Ovary (tissue), 9 donors: ENCODE data around the gene ARFRP1. TPM values are rescaled to one million over a fixed set of nuclear protein-coding genes. Genes with fewer than 3 reads are reported as not detected.

Experiments used
- DNase-seq, 5 donors: peaks; one replicate each; pipeline ENCODE4 v3.0.0-alpha.2; 2019 to 2020
- H3K27ac ChIP-seq, 2 donors: fragments of 200-600 bp; one replicate each; pipeline versions ENCODE4 v1.5.1 to v1.8.0; 2019 to 2022
- H3K27me3 ChIP-seq: fragments of 200-600 bp; one replicate; pipeline ENCODE4 v1.8.0; 2022
- H3K36me3 ChIP-seq: fragments of 200-600 bp; sonication (generic); one replicate; pipeline ENCODE4 v1.5.1; 2019
- H3K4me1 ChIP-seq: one replicate; pipeline ENCODE4 v1.8.1; 2013; ENCODE audit warnings: mild to moderate bottlenecking, moderate library complexity; ENCODE audit not compliant: insufficient read depth
- H3K4me3 ChIP-seq: fragments of 200-600 bp; sonication (generic); one replicate; pipeline ENCODE4 v1.5.1; 2017
- H3K9me3 ChIP-seq, 2 donors: fragments of 200-600 bp in 1 of 2; sonication (generic) in 1 of 2; one replicate each; pipeline versions ENCODE4 v1.5.1 to v1.8.1; 2013 to 2019; ENCODE audit warnings: mild to moderate bottlenecking in 1 of 2, moderate library complexity in 1 of 2
- CTCF ChIP-seq, 3 donors: fragments of 450-650 bp in 2 of 3; fragments of 200-600 bp in 1 of 3; IDR thresholded peaks; one replicate each; pipeline versions ENCODE4 v1.5.1 to v1.8.0; 2016 to 2022; ENCODE audit warnings: antibody characterized with exemption in 3 of 3, mild to moderate bottlenecking in 1 of 3
- EP300 ChIP-seq: sonication (generic); formaldehyde crosslinking; IDR thresholded peaks from one replicate; pipeline ENCODE4 v1.6.1; 2017; ENCODE audit warnings: antibody characterized with exemption
- POLR2A ChIP-seq: fragments of 450-650 bp; IDR thresholded peaks from one replicate; pipeline ENCODE4 v1.6.1; 2017; ENCODE audit warnings: antibody characterized with exemption, mild to moderate bottlenecking, moderate library complexity
- WGBS, 3 donors: extraction: QIAGEN DNeasy Blood & Tissue Kit in 1 of 3; methylation state at CpG; one replicate each; pipeline versions ENCODE4 v1.1.5 to v1.1.7; 2013 to 2017; 5-methylcytosine and 5-hydroxymethylcytosine counted together
- intact Hi-C, 4 donors: fragments of 100-400 bp; cut with DNase I; formaldehyde crosslinking; loops; one replicate each; pipeline versions ENCODE4 v1.11.0 to v1.15.1; 2022 to 2023
- polyA plus RNA-seq, 2 donors: library from polyadenylated mRNA; stranded (reverse); fragments of 200-250 nt in 1 of 2; fragments of 350-450 nt in 1 of 2; fragmentation: Illumina TruSeq in 1 of 2; extraction: RNeasy Lipid Tissue Mini Kit (QIAGEN cat#74804) in 1 of 2; gene quantifications; one replicate each; pipeline ENCODE4 v1.2.3, GENCODE V29; 2013 to 2014
- total RNA-seq, 7 donors: library from RNA; depleted of rRNA in 2 of 7; stranded (reverse); fragments of >200 nt in 2 of 7; fragmentation: NEBNext Ultra II Directional in 3 of 7; extraction: Animal tissue kit (Norgen Biotek cat#: 25700) in 3 of 7; gene quantifications; one replicate each; pipeline versions ENCODE4 v1.1.0 to v1.2.4, GENCODE V29; 2016 to 2023
- donor health status: DM: no; HTN: no; CAD: no; lungs with moderate emphysema.
- donor health status: DM: no; HTN: no; CAD: no.
- donor health status: Bipolar disorder and iron deficiency.
- donor health status: DM: yes; HTN: yes; CAD: no.
- donor health status: DM: no; HTN: no; CAD: no.
- donor health status: DM: yes; HTN: yes; CAD: no.

Gene ARFRP1
- total and polyA plus RNA-seq, 9 donors: 15.3 to 59.5 (median 47.2) TPM

GRCh38 chr20:63657260-63657936 lies 50.4 kb downstream of the ARFRP1 start:
- H3K9me3 ChIP-seq: no peaks in the 10 kb centered on the region
- H3K4me1 ChIP-seq: peaks cover 12% of the 10 kb centered on the region
- no peaks in the 10 kb centered on the region for H3K27me3 ChIP-seq
- intact Hi-C loops: no loop called here
- H3K36me3 ChIP-seq: no peaks in the 10 kb centered on the region
- WGBS, 3 donors: 27 to 34% (median 31%) methylated on average over 30 to 31 of the region's 31 CpGs
- H3K4me3 ChIP-seq: peak overlapping the region; percentile 68
- H3K27ac ChIP-seq: peak overlapping the region; percentile 65 to 88
- DNase-seq: peak in 3 of 5 donors; percentile 35 to 65 (median 57)
- TF ChIP-seq POLR2A (no peak), CTCF (IDR thresholded peaks at IDR 0.05) (no peak), EP300 (no peak)

GRCh38 chr20:63656451-63656850 lies 51.3 kb downstream of the ARFRP1 start:
- 89 to 91% (median 89%) methylated on average over 3 of the region's 3 CpGs for WGBS, 3 donors
- Histone ChIP-seq H3K27ac (peak overlapping the region in 1 of 2 donors; percentile 88), H3K4me1 (peaks cover 20% of the 10 kb centered on the region), H3K27me3 (no peaks in the 10 kb centered on the region), H3K9me3 (no peaks in the 10 kb centered on the region), H3K36me3 (no peaks in the 10 kb centered on the region), H3K4me3 (no peak overlapping the region)
- intact Hi-C loops: no loop called here
- TF ChIP-seq CTCF (IDR thresholded peaks at IDR 0.05) (no peak), EP300 (no peak), POLR2A (no peak)
- no peak for DNase-seq

- WGBS, 3 donors: 71 to 83% (median 75%) methylated on average over 4 of the region's 4 CpGs
- Histone ChIP-seq H3K27me3 (no peaks in the 10 kb centered on the region), H3K4me3 (no peak overlapping the region), H3K4me1 (peaks cover 25% of the 10 kb centered on the region), H3K27ac (no peak overlapping the region), H3K36me3 (no peaks in the 10 kb centered on the region), H3K9me3 (no peaks in the 10 kb centered on the region)
- TF ChIP-seq POLR2A (no peak), CTCF (IDR thresholded peaks at IDR 0.05) (no peak), EP300 (no peak)
- peak in 1 of 5 donors; percentile 57 for DNase-seq
- intact Hi-C loops: no loop called here
These were observed 52.5 kb downstream of the ARFRP1 start for GRCh38 chr20:63655249-63655648.

- no peaks in the 10 kb centered on the region for H3K9me3 ChIP-seq
- 45 to 48% (median 46%) methylated on average over 15 of the region's 15 CpGs for WGBS, 3 donors
- peaks cover 22% of the 10 kb centered on the region for H3K4me1 ChIP-seq
- intact Hi-C loops: no loop called here
- H3K27ac ChIP-seq: peak overlapping the region in 1 of 2 donors; percentile 41
- H3K36me3 ChIP-seq: no peaks in the 10 kb centered on the region
- peak in 1 of 5 donors; percentile 37 for DNase-seq
- peak overlapping the region; percentile 35 for H3K4me3 ChIP-seq
- TF ChIP-seq CTCF (IDR thresholded peaks at IDR 0.05) (no peak), EP300 (no peak), POLR2A (no peak)
- H3K27me3 ChIP-seq: no peaks in the 10 kb centered on the region
These were observed 53.7 kb downstream of the ARFRP1 start for GRCh38 chr20:63653974-63654668.
